Activated CD8-positive, alpha-beta memory T cell treated with anti-CD3 and anti-CD28 coated beads, Interleukin-2, amount 50 U/mL, for 24 hours (primary cell): ENCODE data around the gene HDAC4.

ENCODE experiments used
- DNase-seq: peaks from one replicate; pipeline ENCODE4 v3.0.0-alpha.2; 2020; ENCODE audit errors: extremely low read depth

HDAC4 gene

GRCh38 chr2:239155806-239156480 lies 244.9 kb downstream of the HDAC4 start:
- no peak for DNase-seq

- DNase-seq: no peak
Observed at GRCh38 chr2:239154971-239155805, 245.6 kb downstream of the HDAC4 start.

GRCh38 chr2:239153806-239154591 lies 246.8 kb downstream of the HDAC4 start:
- no peak for DNase-seq

- no peak for DNase-seq
Observed at GRCh38 chr2:239152916-239153305, 247.9 kb downstream of the HDAC4 start.

- no peak for DNase-seq
Observed at GRCh38 chr2:239152239-239152915, 248.4 kb downstream of the HDAC4 start.

- no peak for DNase-seq
Observed at GRCh38 chr2:239151201-239152131, 249.4 kb downstream of the HDAC4 start.

GRCh38 chr2:239150125-239151011 lies 250.5 kb downstream of the HDAC4 start:
- DNase-seq: no peak

- DNase-seq: no peak
Observed at GRCh38 chr2:239149501-239149900, 251.3 kb downstream of the HDAC4 start.

- DNase-seq: no peak
Observed at GRCh38 chr2:239148495-239149200, 252.2 kb downstream of the HDAC4 start.

- no peak for DNase-seq
Observed at GRCh38 chr2:239147376-239147775, 253.4 kb downstream of the HDAC4 start.

- DNase-seq: no peak
Observed at GRCh38 chr2:239146741-239147181, 254.1 kb downstream of the HDAC4 start.

- DNase-seq: no peak
Observed at GRCh38 chr2:239146011-239146641, 254.7 kb downstream of the HDAC4 start.

GRCh38 chr2:239145601-239146000 lies 255.2 kb downstream of the HDAC4 start:
- no peak for DNase-seq

- no peak for DNase-seq
Observed at GRCh38 chr2:239145106-239145505, 255.7 kb downstream of the HDAC4 start.

GRCh38 chr2:239144713-239144999 lies 256.2 kb downstream of the HDAC4 start:
- DNase-seq: no peak

- no peak for DNase-seq
Observed at GRCh38 chr2:239143858-239144712, 256.7 kb downstream of the HDAC4 start.

GRCh38 chr2:239142806-239143205 lies 258.0 kb downstream of the HDAC4 start:
- DNase-seq: no peak

GRCh38 chr2:239142296-239142695 lies 258.5 kb downstream of the HDAC4 start:
- no peak for DNase-seq
